Fibroblast of mammary gland (primary cell): ENCODE results near the gene TEX12.
"Not testable (repeated sequence)": the region's sequence is repeated elsewhere in the genome, so short reads cannot be mapped to it uniquely, and the experiment has no call there.

Source experiments
- DNase-seq: peaks from one replicate; pipeline ENCODE4 v3.0.0-alpha.2; 2010; ENCODE audit warnings: low read depth
- H3K4me3 ChIP-seq: 2 replicates; pipeline ENCODE4 v1.5.1; 2011; ENCODE audit warnings: low read depth, mild to moderate bottlenecking, low read length, moderate library complexity; ENCODE audit not compliant: control insufficient read depth
- CTCF ChIP-seq: conservative IDR thresholded peaks from 2 replicates; pipeline ENCODE4 v1.5.1; 2011; ENCODE audit warnings: low read depth, low read length, inconsistent platforms; ENCODE audit not compliant: control insufficient read depth, insufficient read depth

TEX12 gene

GRCh38 chr11:112156956-112157766, 10.0 kb upstream of the TEX12 start:
- TF ChIP-seq CTCF = no peak
- H3K4me3 ChIP-seq = no peak overlapping the region
- peak; percentile 99 for DNase-seq

- no peak for TF ChIP-seq CTCF
- H3K4me3 ChIP-seq = no peak overlapping the region
- no peak for DNase-seq
Observed at GRCh38 chr11:112159098-112160065, 7.8 kb upstream of the TEX12 start.

- no peak overlapping the region for H3K4me3 ChIP-seq
- TF ChIP-seq CTCF = no peak
Observed at GRCh38 chr11:112160091-112160848, 6.9 kb upstream of the TEX12 start.

GRCh38 chr11:112161012-112161411, 6.2 kb upstream of the TEX12 start:
- no peak for TF ChIP-seq CTCF
- peak; percentile 27 for DNase-seq
- H3K4me3 ChIP-seq = no peak overlapping the region

More at GRCh38 chr11:112160091-112160848, 6.9 kb upstream of the TEX12 start:
- no peak for DNase-seq

GRCh38 chr11:112162200-112162599, 5.0 kb upstream of the TEX12 start:
- not testable (repeated sequence) for H3K4me3 ChIP-seq, DNase-seq

- DNase-seq = no peak
- no peak for TF ChIP-seq CTCF
- H3K4me3 ChIP-seq = no peak overlapping the region
Observed at GRCh38 chr11:112162761-112163546, 4.2 kb upstream of the TEX12 start.
